Measurements from ENCODE around the gene MRPS2. TPM values are rescaled to one million over a fixed set of nuclear protein-coding genes. Genes with fewer than 3 reads are reported as not detected.
A peak's percentile ranks its signal among the peaks of the same experiment; 100 is the strongest.

The MRPS2 gene
- total RNA-seq, 1 experiment from 2014 or later, result 81.0 TPM

DNA sequence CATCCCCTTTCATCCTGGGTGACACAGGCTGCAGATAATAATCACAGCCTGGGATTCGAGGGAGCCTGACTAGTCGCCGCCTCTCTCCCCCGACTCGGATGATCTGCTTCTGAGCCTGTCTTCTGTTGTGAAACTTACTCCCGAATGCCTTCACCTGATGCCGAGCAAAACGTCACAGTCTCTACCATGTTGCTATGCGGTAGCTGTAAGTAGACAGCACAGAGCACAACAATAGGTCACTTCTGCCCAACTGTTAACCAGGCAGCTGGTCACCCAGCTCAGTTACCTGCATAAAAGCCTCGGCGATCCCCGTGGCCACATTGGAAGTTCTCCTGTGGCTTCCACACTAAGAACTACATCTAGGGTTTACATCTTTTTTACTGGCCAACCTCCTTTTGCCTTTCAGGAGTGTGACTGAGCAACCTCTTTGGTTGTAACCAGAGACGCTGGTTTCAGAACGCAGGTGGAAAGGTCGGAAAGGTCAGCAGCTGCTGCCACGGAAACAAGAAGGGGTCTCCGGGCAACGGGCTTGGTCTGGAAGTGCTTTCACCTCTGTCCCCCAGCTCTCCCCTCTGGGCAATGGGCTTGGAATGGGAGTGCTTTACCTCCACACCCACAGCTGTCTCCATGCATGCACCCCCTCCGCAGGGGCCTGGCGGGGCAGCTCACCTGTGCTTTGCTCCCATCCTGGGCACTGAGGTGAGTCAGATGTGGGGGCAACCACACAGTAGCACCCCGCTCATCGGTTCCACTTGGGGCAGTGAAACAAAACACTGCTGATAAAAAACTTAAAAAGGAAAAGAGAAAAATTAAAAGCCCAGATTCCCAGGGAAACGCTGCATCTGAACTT is 28.5 kb upstream of the MRPS2 start:
- H3K9me3 ChIP-seq (ENCODE audit: control insufficient read depth, low read depth, low read length), result no peaks in the 10 kb centered on the region
- H3K27me3 ChIP-seq (ENCODE audit: insufficient read depth, low read length), result no peaks in the 10 kb centered on the region
- TF ChIP-seq, protein P1, sequence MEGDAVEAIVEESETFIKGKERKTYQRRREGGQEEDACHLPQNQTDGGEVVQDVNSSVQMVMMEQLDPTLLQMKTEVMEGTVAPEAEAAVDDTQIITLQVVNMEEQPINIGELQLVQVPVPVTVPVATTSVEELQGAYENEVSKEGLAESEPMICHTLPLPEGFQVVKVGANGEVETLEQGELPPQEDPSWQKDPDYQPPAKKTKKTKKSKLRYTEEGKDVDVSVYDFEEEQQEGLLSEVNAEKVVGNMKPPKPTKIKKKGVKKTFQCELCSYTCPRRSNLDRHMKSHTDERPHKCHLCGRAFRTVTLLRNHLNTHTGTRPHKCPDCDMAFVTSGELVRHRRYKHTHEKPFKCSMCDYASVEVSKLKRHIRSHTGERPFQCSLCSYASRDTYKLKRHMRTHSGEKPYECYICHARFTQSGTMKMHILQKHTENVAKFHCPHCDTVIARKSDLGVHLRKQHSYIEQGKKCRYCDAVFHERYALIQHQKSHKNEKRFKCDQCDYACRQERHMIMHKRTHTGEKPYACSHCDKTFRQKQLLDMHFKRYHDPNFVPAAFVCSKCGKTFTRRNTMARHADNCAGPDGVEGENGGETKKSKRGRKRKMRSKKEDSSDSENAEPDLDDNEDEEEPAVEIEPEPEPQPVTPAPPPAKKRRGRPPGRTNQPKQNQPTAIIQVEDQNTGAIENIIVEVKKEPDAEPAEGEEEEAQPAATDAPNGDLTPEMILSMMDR (conservative IDR thresholded peaks at IDR 0.05), result no peak
- peak; percentile 53 for DNase-seq
- Mint-ChIP-seq H3K9me3 (no peaks in the 10 kb centered on the region; a peak in 1 of 5 replicates), H3K4me1 (peaks cover 25 to 34% of the 10 kb centered on the region in 2 experiments), H3K4me3 (no peak overlapping the region), H3K27ac (peak overlapping the region in 2 of 3 experiments; percentile 32 to 61; a peak in 4 of 7 replicates), H3K27me3 (ENCODE audit: low read depth) (no peaks in the 10 kb centered on the region; the same call in none of the 2 replicates), H3K36me3 (ENCODE audit: insufficient read depth in 1 of 3, low read depth in 3 of 3) (peaks cover 0 to 4% (median 0%) of the 10 kb centered on the region in 3 experiments; a peak in 1 of 7 replicates)
- no peak overlapping the region for H2BK5ac ChIP-seq (ENCODE audit: insufficient read length, low read length)
- H3K18ac ChIP-seq (ENCODE audit: insufficient read length, low read depth, low read length), result peak overlapping the region; percentile 64
- H2BK12ac ChIP-seq (ENCODE audit: insufficient read length, low read depth, low read length), result no peak overlapping the region
- no peak overlapping the region for H2BK120ac ChIP-seq (ENCODE audit: low read depth, low read length, poor library complexity, severe bottlenecking)
- H3K23ac ChIP-seq (ENCODE audit: insufficient read length, low read depth, low read length), result no peak overlapping the region
- H3K4me1 ChIP-seq (ENCODE audit: insufficient read depth, low read length), result peaks cover 5% of the 10 kb centered on the region; the same call in 1 of the 2 replicates
- no peak overlapping the region for H2AFZ ChIP-seq (ENCODE audit: low read length)
- H3T11ph ChIP-seq (ENCODE audit: low read length), result no peak overlapping the region
- no peak overlapping the region for H2BK20ac ChIP-seq (ENCODE audit: low read depth, low read length, poor library complexity, severe bottlenecking)
- H3K79me2 ChIP-seq (ENCODE audit: insufficient read depth, low read length), result no peaks in the 10 kb centered on the region
- H4K91ac ChIP-seq (ENCODE audit: insufficient read length, low read depth, low read length), result no peak overlapping the region
- no peaks in the 10 kb centered on the region for H4K20me1 ChIP-seq (ENCODE audit: control insufficient read depth, insufficient read depth, insufficient read length)
- WGBS (ENCODE audit: extremely low coverage, insufficient read length, low lambda C conversion rate), result no CpG with 5 or more reads among the region's 23 CpGs
- peak overlapping the region; percentile 21; the same call in 1 of the 2 replicates for H3K14ac ChIP-seq (ENCODE audit: insufficient read depth, low read length)
- no peak overlapping the region for H4K5ac ChIP-seq (ENCODE audit: insufficient read length, low read depth, low read length)
- H2AK5ac ChIP-seq (ENCODE audit: insufficient read length, low read length), result no peak overlapping the region
- no peak overlapping the region for H3K4ac ChIP-seq (ENCODE audit: low read depth, low read length)
- no peak overlapping the region for H4K8ac ChIP-seq (replicated peaks; ENCODE audit: insufficient read length, low read depth, low read length)
- H3K4me2 ChIP-seq (ENCODE audit: insufficient read depth, insufficient read length, low read length), result no peak overlapping the region
- no peak overlapping the region for H2BK15ac ChIP-seq (ENCODE audit: low read depth, low read length)
- no peaks in the 10 kb centered on the region for H3K23me2 ChIP-seq (ENCODE audit: insufficient read length, low read depth, low read length, poor library complexity, severe bottlenecking)
- H3K79me1 ChIP-seq (ENCODE audit: insufficient read depth, low read depth, low read length, poor library complexity, severe bottlenecking), result no peaks in the 10 kb centered on the region
- H3K27ac ChIP-seq (ENCODE audit: insufficient read length, low read depth, low read length), result no peak overlapping the region
- no peak overlapping the region for H3K9ac ChIP-seq (ENCODE audit: extremely low read depth, insufficient read length, low read length)
- no peak overlapping the region for H3K56ac ChIP-seq (ENCODE audit: insufficient read length, low read depth, low read length)

Measured in H9 (cell line).